Measurements from ENCODE around the gene SORCS1. TPM values are rescaled to one million over a fixed set of nuclear protein-coding genes. Genes with fewer than 3 reads are reported as not detected.

SORCS1 gene
- total and polyA plus RNA-seq, 4 donors, result 0.08 to 0.21 (median 0.09) TPM; not detected in 1

DNA sequence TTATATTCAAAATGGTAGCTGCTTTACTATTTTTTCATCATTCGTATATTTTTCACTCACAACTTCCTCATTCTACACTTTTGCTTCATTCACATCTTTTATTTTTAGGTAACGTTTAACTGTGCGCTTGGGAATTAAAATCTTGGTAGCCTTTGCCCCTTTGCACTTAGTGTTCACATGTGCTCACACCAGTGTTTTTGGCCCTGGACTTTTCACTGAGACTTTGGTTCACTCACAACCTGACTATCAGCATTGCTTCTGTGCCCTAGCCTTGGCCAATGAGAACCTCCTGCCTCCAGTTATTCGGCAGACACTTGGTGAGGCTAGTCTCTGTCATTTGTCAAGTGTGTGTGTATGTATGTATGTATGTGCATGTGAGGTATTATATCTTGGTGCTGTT is 596.9 kb downstream of the SORCS1 start:
- H3K9me3 ChIP-seq (ENCODE audit: control insufficient read depth in 4 of 4, low read length in 3 of 4), result no peaks in the 10 kb centered on the region
- H3K9ac ChIP-seq (ENCODE audit: low read depth in 1 of 2, low read length in 2 of 2), result no peak overlapping the region
- no peaks in the 10 kb centered on the region for H3K36me3 ChIP-seq (ENCODE audit: control insufficient read depth in 4 of 4, insufficient read depth in 3 of 4, low read depth in 1 of 4, low read length in 3 of 4)
- WGBS, result 71% methylated on average over 4 of the region's 4 CpGs
- H3K4me3 ChIP-seq (ENCODE audit: low read depth in 1 of 3, low read length in 3 of 3), result no peak overlapping the region
- H3K4me1 ChIP-seq (ENCODE audit: control insufficient read depth in 4 of 4, insufficient read depth in 4 of 4, low read length in 3 of 4), result peaks cover 0 to 5% (median 0%) of the 10 kb centered on the region in 4 donors
- no peaks in the 10 kb centered on the region for H3K27me3 ChIP-seq (ENCODE audit: control insufficient read depth in 4 of 4, insufficient read depth in 4 of 4, low read length in 3 of 4)
- TF ChIP-seq RAD21 (IDR thresholded peaks at IDR 0.05), result no peak
- peak in 1 of 2 donors; percentile 22 for TF ChIP-seq HNF4A (conservative IDR thresholded peaks at IDR 0.05)
- no peak for TF ChIP-seq FOXA2 (IDR thresholded peaks at IDR 0.05)
- TF ChIP-seq TAF1 (conservative IDR thresholded peaks at IDR 0.05), result no peak
- no peak for TF ChIP-seq HNF4G (IDR thresholded peaks at IDR 0.05)
- no peak overlapping the region for H3K27ac ChIP-seq (ENCODE audit: low read depth in 1 of 2, low read length in 2 of 2)
- no peak for DNase-seq (ENCODE audit: low spot score)

DNA sequence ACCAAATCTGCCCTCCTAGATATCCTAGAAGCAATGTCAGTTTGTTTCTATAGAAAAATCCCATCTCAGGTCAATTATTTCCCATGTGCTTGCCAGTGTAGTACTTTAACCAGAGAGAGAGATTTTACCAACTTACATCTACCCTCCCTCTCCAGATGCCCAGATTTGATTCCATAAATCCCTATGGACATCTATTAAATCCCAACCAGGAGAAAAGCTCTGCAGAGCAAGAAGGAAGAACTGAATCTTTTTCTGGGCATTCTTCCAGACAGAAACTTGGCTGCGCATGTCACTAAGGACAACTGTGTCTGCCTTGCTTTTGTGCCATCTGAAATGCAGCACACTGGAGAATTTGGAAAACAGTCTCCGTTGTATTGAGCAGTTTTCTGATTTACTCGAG is 597.6 kb downstream of the SORCS1 start:
- no peaks in the 10 kb centered on the region for H3K27me3 ChIP-seq (ENCODE audit: control insufficient read depth in 4 of 4, insufficient read depth in 4 of 4, low read length in 3 of 4)
- no peaks in the 10 kb centered on the region for H3K36me3 ChIP-seq (ENCODE audit: control insufficient read depth in 4 of 4, insufficient read depth in 3 of 4, low read depth in 1 of 4, low read length in 3 of 4)
- peaks cover 0 to 5% (median 0%) of the 10 kb centered on the region in 4 donors for H3K4me1 ChIP-seq (ENCODE audit: control insufficient read depth in 4 of 4, insufficient read depth in 4 of 4, low read length in 3 of 4)
- TF ChIP-seq HNF4G (IDR thresholded peaks at IDR 0.05) (no peak), SP1 (IDR thresholded peaks at IDR 0.05) (no peak), FOXA1 (IDR thresholded peaks at IDR 0.05) (no peak), YY1 (IDR thresholded peaks at IDR 0.05) (no peak)
- no peak overlapping the region for H3K27ac ChIP-seq (ENCODE audit: low read depth in 1 of 2, low read length in 2 of 2)
- 76% methylated on average over 3 of the region's 3 CpGs for WGBS
- no peak overlapping the region for H3K9ac ChIP-seq (ENCODE audit: low read depth in 1 of 2, low read length in 2 of 2)
- no peaks in the 10 kb centered on the region for H3K9me3 ChIP-seq (ENCODE audit: control insufficient read depth in 4 of 4, low read length in 3 of 4)
- no peak overlapping the region for H3K4me3 ChIP-seq (ENCODE audit: low read depth in 1 of 3, low read length in 3 of 3)
- DNase-seq (ENCODE audit: low spot score), result no peak

DNA sequence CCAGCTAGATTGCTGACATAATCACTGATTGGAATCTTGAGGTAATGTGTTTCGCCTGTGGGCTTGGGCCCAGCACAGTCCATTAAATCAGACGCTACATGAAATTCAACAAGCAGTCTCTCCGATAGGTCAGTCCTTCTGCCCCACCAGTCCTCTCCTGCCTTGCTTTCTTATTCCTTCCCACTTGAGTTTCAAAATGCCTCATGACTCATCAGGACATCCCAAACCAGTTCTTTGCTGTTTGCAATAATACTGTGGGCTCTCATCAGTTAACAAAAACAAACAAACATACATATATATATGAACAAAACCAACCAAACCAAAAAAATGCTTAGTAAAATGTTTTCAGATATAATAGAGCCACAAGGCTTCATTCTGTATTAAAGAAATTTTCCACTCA is 599.0 kb downstream of the SORCS1 start:
- Histone ChIP-seq H3K4me1 (ENCODE audit: control insufficient read depth in 4 of 4, insufficient read depth in 4 of 4, low read length in 3 of 4) (peaks cover 0 to 3% (median 0%) of the 10 kb centered on the region in 4 donors), H3K27ac (ENCODE audit: low read depth in 1 of 2, low read length in 2 of 2) (no peak overlapping the region), H3K9ac (ENCODE audit: low read depth in 1 of 2, low read length in 2 of 2) (no peak overlapping the region), H3K9me3 (ENCODE audit: control insufficient read depth in 4 of 4, low read length in 3 of 4) (no peaks in the 10 kb centered on the region), H3K27me3 (ENCODE audit: control insufficient read depth in 4 of 4, insufficient read depth in 4 of 4, low read length in 3 of 4) (no peaks in the 10 kb centered on the region), H3K36me3 (ENCODE audit: control insufficient read depth in 4 of 4, insufficient read depth in 3 of 4, low read depth in 1 of 4, low read length in 3 of 4) (no peaks in the 10 kb centered on the region), H3K4me3 (ENCODE audit: low read depth in 1 of 3, low read length in 3 of 3) (no peak overlapping the region)
- no peak for TF ChIP-seq RAD21 (IDR thresholded peaks at IDR 0.05)
- TF ChIP-seq NR2F2 (IDR thresholded peaks at IDR 0.05), result no peak
- TF ChIP-seq, protein P1, sequence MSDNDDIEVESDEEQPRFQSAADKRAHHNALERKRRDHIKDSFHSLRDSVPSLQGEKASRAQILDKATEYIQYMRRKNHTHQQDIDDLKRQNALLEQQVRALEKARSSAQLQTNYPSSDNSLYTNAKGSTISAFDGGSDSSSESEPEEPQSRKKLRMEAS (IDR thresholded peaks at IDR 0.05), result no peak
- TF ChIP-seq, protein P2, sequence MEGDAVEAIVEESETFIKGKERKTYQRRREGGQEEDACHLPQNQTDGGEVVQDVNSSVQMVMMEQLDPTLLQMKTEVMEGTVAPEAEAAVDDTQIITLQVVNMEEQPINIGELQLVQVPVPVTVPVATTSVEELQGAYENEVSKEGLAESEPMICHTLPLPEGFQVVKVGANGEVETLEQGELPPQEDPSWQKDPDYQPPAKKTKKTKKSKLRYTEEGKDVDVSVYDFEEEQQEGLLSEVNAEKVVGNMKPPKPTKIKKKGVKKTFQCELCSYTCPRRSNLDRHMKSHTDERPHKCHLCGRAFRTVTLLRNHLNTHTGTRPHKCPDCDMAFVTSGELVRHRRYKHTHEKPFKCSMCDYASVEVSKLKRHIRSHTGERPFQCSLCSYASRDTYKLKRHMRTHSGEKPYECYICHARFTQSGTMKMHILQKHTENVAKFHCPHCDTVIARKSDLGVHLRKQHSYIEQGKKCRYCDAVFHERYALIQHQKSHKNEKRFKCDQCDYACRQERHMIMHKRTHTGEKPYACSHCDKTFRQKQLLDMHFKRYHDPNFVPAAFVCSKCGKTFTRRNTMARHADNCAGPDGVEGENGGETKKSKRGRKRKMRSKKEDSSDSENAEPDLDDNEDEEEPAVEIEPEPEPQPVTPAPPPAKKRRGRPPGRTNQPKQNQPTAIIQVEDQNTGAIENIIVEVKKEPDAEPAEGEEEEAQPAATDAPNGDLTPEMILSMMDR (IDR thresholded peaks at IDR 0.05; ENCODE audit: low read depth, low read length, missing input control), result no peak
- DNase-seq (ENCODE audit: low spot score), result no peak
- 86% methylated on average over 3 of the region's 3 CpGs for WGBS

DNA sequence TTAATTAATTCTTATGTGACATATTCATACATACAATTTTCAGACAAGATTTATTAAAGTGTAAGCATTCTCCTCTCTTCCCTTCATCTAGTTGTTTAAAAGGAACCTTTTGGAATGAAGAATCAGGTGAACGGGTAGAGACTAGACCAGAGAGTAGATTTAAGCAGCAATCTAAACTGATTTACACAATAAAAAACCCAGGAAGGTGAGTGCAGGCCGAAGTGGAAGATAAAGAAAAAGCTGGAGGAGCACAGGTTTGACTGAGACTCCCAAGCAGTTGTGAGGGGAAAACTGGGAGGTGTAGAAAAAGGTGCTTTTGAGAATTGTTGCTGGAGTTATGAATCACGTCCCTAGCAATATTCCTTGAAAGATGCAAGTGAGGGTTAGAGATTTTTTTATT is 601.1 kb downstream of the SORCS1 start:
- no peak for TF ChIP-seq EGR1 (IDR thresholded peaks at IDR 0.05; ENCODE audit: low read depth in 2 of 2)
- TF ChIP-seq, protein P3, sequence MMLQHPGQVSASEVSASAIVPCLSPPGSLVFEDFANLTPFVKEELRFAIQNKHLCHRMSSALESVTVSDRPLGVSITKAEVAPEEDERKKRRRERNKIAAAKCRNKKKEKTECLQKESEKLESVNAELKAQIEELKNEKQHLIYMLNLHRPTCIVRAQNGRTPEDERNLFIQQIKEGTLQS (IDR thresholded peaks at IDR 0.05), result no peak
- no peak for TF ChIP-seq FOXA1 (IDR thresholded peaks at IDR 0.05)
- no peak for TF ChIP-seq JUND (IDR thresholded peaks at IDR 0.05)
- TF ChIP-seq, protein P4, sequence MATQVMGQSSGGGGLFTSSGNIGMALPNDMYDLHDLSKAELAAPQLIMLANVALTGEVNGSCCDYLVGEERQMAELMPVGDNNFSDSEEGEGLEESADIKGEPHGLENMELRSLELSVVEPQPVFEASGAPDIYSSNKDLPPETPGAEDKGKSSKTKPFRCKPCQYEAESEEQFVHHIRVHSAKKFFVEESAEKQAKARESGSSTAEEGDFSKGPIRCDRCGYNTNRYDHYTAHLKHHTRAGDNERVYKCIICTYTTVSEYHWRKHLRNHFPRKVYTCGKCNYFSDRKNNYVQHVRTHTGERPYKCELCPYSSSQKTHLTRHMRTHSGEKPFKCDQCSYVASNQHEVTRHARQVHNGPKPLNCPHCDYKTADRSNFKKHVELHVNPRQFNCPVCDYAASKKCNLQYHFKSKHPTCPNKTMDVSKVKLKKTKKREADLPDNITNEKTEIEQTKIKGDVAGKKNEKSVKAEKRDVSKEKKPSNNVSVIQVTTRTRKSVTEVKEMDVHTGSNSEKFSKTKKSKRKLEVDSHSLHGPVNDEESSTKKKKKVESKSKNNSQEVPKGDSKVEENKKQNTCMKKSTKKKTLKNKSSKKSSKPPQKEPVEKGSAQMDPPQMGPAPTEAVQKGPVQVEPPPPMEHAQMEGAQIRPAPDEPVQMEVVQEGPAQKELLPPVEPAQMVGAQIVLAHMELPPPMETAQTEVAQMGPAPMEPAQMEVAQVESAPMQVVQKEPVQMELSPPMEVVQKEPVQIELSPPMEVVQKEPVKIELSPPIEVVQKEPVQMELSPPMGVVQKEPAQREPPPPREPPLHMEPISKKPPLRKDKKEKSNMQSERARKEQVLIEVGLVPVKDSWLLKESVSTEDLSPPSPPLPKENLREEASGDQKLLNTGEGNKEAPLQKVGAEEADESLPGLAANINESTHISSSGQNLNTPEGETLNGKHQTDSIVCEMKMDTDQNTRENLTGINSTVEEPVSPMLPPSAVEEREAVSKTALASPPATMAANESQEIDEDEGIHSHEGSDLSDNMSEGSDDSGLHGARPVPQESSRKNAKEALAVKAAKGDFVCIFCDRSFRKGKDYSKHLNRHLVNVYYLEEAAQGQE (IDR thresholded peaks at IDR 0.05), result no peak
- no peak for TF ChIP-seq SP1 (IDR thresholded peaks at IDR 0.05)
- TF ChIP-seq, protein P5, sequence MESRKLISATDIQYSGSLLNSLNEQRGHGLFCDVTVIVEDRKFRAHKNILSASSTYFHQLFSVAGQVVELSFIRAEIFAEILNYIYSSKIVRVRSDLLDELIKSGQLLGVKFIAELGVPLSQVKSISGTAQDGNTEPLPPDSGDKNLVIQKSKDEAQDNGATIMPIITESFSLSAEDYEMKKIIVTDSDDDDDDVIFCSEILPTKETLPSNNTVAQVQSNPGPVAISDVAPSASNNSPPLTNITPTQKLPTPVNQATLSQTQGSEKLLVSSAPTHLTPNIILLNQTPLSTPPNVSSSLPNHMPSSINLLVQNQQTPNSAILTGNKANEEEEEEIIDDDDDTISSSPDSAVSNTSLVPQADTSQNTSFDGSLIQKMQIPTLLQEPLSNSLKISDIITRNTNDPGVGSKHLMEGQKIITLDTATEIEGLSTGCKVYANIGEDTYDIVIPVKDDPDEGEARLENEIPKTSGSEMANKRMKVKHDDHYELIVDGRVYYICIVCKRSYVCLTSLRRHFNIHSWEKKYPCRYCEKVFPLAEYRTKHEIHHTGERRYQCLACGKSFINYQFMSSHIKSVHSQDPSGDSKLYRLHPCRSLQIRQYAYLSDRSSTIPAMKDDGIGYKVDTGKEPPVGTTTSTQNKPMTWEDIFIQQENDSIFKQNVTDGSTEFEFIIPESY (IDR thresholded peaks at IDR 0.05), result no peak
- no peak for TF ChIP-seq TAF1 (conservative IDR thresholded peaks at IDR 0.05)
- H3K4me1 ChIP-seq (ENCODE audit: control insufficient read depth in 4 of 4, insufficient read depth in 4 of 4, low read length in 3 of 4), result peaks cover 0 to 6% (median 4%) of the 10 kb centered on the region in 4 donors
- no peaks in the 10 kb centered on the region for H3K9me3 ChIP-seq (ENCODE audit: control insufficient read depth in 4 of 4, low read length in 3 of 4)
- no peak overlapping the region for H3K27ac ChIP-seq (ENCODE audit: low read depth in 1 of 2, low read length in 2 of 2)
- no peak overlapping the region for H3K9ac ChIP-seq (ENCODE audit: low read depth in 1 of 2, low read length in 2 of 2)
- no peaks in the 10 kb centered on the region for H3K36me3 ChIP-seq (ENCODE audit: control insufficient read depth in 4 of 4, insufficient read depth in 3 of 4, low read depth in 1 of 4, low read length in 3 of 4)
- no peaks in the 10 kb centered on the region for H3K27me3 ChIP-seq (ENCODE audit: control insufficient read depth in 4 of 4, insufficient read depth in 4 of 4, low read length in 3 of 4)
- no peak for DNase-seq (ENCODE audit: low spot score)
- 53% methylated on average over 3 of the region's 3 CpGs for WGBS
- no peak overlapping the region for H3K4me3 ChIP-seq (ENCODE audit: low read depth in 1 of 3, low read length in 3 of 3)
